ENCODE results near the gene VAMP1.
"Not testable (repeated sequence)": the region's sequence is repeated elsewhere in the genome, so short reads cannot be mapped to it uniquely, and the experiment has no call there.

VAMP1 gene

GRCh38 chr12:6469092-6469491, 1.4 kb downstream of the VAMP1 start:
- no peaks in the 10 kb centered on the region for H3K27me3 ChIP-seq (ENCODE audit: control insufficient read depth, insufficient read depth, low read length)
- H3K4me3 ChIP-seq (ENCODE audit: low read depth, low read length): no peak overlapping the region
- no peak overlapping the region for H3K27ac ChIP-seq (ENCODE audit: low read depth, low read length)
- H3K4me1 ChIP-seq (ENCODE audit: control insufficient read depth, insufficient read depth, low read length): peaks cover 9% of the 10 kb centered on the region; the same call in 1 of the 2 replicates
- H3K9me3 ChIP-seq (ENCODE audit: control insufficient read depth, insufficient read depth, low read depth, low read length): no peaks in the 10 kb centered on the region; the same call in 1 of the 2 replicates
- peaks cover 18% of the 10 kb centered on the region for H3K36me3 ChIP-seq (ENCODE audit: control insufficient read depth, insufficient read depth, low read length)
- H3K9ac ChIP-seq (ENCODE audit: low read length): no peak overlapping the region

GRCh38 chr12:6468283-6468575, 2.2 kb downstream of the VAMP1 start:
- Histone ChIP-seq H3K9ac (ENCODE audit: low read length) (no peak overlapping the region), H3K4me1 (ENCODE audit: control insufficient read depth, insufficient read depth, low read length) (peaks cover 9% of the 10 kb centered on the region; the same call in 1 of the 2 replicates), H3K36me3 (ENCODE audit: control insufficient read depth, insufficient read depth, low read length) (peaks cover 27% of the 10 kb centered on the region), H3K4me3 (ENCODE audit: low read depth, low read length) (no peak overlapping the region), H3K27ac (ENCODE audit: low read depth, low read length) (no peak overlapping the region), H3K9me3 (ENCODE audit: control insufficient read depth, insufficient read depth, low read depth, low read length) (no peaks in the 10 kb centered on the region; the same call in 1 of the 2 replicates), H3K27me3 (ENCODE audit: control insufficient read depth, insufficient read depth, low read length) (no peaks in the 10 kb centered on the region)

GRCh38 chr12:6467571-6468282, 2.8 kb downstream of the VAMP1 start:
- not testable (repeated sequence) for H3K9ac ChIP-seq (ENCODE audit: low read length); H3K9me3 ChIP-seq (ENCODE audit: control insufficient read depth, insufficient read depth, low read depth, low read length); H3K27me3 ChIP-seq (ENCODE audit: control insufficient read depth, insufficient read depth, low read length); H3K4me3 ChIP-seq (ENCODE audit: low read depth, low read length); H3K27ac ChIP-seq (ENCODE audit: low read depth, low read length); H3K4me1 ChIP-seq (ENCODE audit: control insufficient read depth, insufficient read depth, low read length)
- peaks cover 31% of the 10 kb centered on the region for H3K36me3 ChIP-seq (ENCODE audit: control insufficient read depth, insufficient read depth, low read length)

- peaks cover 41% of the 10 kb centered on the region for H3K36me3 ChIP-seq (ENCODE audit: control insufficient read depth, insufficient read depth, low read length)
- not testable (repeated sequence) for H3K4me1 ChIP-seq (ENCODE audit: control insufficient read depth, insufficient read depth, low read length); H3K9me3 ChIP-seq (ENCODE audit: control insufficient read depth, insufficient read depth, low read depth, low read length); H3K27ac ChIP-seq (ENCODE audit: low read depth, low read length); H3K9ac ChIP-seq (ENCODE audit: low read length); H3K27me3 ChIP-seq (ENCODE audit: control insufficient read depth, insufficient read depth, low read length); H3K4me3 ChIP-seq (ENCODE audit: low read depth, low read length)
These were observed 3.7 kb downstream of the VAMP1 start for GRCh38 chr12:6466751-6467150.

- Histone ChIP-seq H3K27ac (ENCODE audit: low read depth, low read length) (no peak overlapping the region), H3K36me3 (ENCODE audit: control insufficient read depth, insufficient read depth, low read length) (peaks cover 47% of the 10 kb centered on the region), H3K4me1 (ENCODE audit: control insufficient read depth, insufficient read depth, low read length) (peaks cover 8% of the 10 kb centered on the region; the same call in 1 of the 2 replicates), H3K9ac (ENCODE audit: low read length) (no peak overlapping the region), H3K27me3 (ENCODE audit: control insufficient read depth, insufficient read depth, low read length) (no peaks in the 10 kb centered on the region), H3K9me3 (ENCODE audit: control insufficient read depth, insufficient read depth, low read depth, low read length) (no peaks in the 10 kb centered on the region; the same call in 1 of the 2 replicates), H3K4me3 (ENCODE audit: low read depth, low read length) (no peak overlapping the region)
These were observed 4.3 kb downstream of the VAMP1 start for GRCh38 chr12:6466184-6466573.

- H3K36me3 ChIP-seq (ENCODE audit: control insufficient read depth, insufficient read depth, low read length): peaks cover 52% of the 10 kb centered on the region
- no peaks in the 10 kb centered on the region for H3K27me3 ChIP-seq (ENCODE audit: control insufficient read depth, insufficient read depth, low read length)
- no peak overlapping the region for H3K4me3 ChIP-seq (ENCODE audit: low read depth, low read length)
- peaks cover 6% of the 10 kb centered on the region; the same call in 1 of the 2 replicates for H3K4me1 ChIP-seq (ENCODE audit: control insufficient read depth, insufficient read depth, low read length)
- no peak overlapping the region for H3K27ac ChIP-seq (ENCODE audit: low read depth, low read length)
- H3K9ac ChIP-seq (ENCODE audit: low read length): no peak overlapping the region
- no peaks in the 10 kb centered on the region; the same call in 1 of the 2 replicates for H3K9me3 ChIP-seq (ENCODE audit: control insufficient read depth, insufficient read depth, low read depth, low read length)
These were observed 4.9 kb downstream of the VAMP1 start for GRCh38 chr12:6465467-6466183.

GRCh38 chr12:6464531-6464930, 5.9 kb downstream of the VAMP1 start:
- 0 out of 2 replicates have a peak, but pooled peaks cover 2% of the 10 kb centered on the region for H3K4me1 ChIP-seq (ENCODE audit: control insufficient read depth, insufficient read depth, low read length)
- H3K27ac ChIP-seq (ENCODE audit: low read depth, low read length): no peak overlapping the region
- H3K36me3 ChIP-seq (ENCODE audit: control insufficient read depth, insufficient read depth, low read length): peaks cover 58% of the 10 kb centered on the region
- H3K4me3 ChIP-seq (ENCODE audit: low read depth, low read length): no peak overlapping the region
- no peaks in the 10 kb centered on the region; the same call in 1 of the 2 replicates for H3K9me3 ChIP-seq (ENCODE audit: control insufficient read depth, insufficient read depth, low read depth, low read length)
- no peak overlapping the region for H3K9ac ChIP-seq (ENCODE audit: low read length)
- no peaks in the 10 kb centered on the region for H3K27me3 ChIP-seq (ENCODE audit: control insufficient read depth, insufficient read depth, low read length)

- Histone ChIP-seq H3K4me1 (ENCODE audit: control insufficient read depth, insufficient read depth, low read length) (no peaks in the 10 kb centered on the region), H3K27me3 (ENCODE audit: control insufficient read depth, insufficient read depth, low read length) (no peaks in the 10 kb centered on the region), H3K9ac (ENCODE audit: low read length) (no peak overlapping the region), H3K27ac (ENCODE audit: low read depth, low read length) (no peak overlapping the region), H3K9me3 (ENCODE audit: control insufficient read depth, insufficient read depth, low read depth, low read length) (no peaks in the 10 kb centered on the region; the same call in 1 of the 2 replicates), H3K36me3 (ENCODE audit: control insufficient read depth, insufficient read depth, low read length) (peaks cover 58% of the 10 kb centered on the region), H3K4me3 (ENCODE audit: low read depth, low read length) (no peak overlapping the region)
These were observed 6.6 kb downstream of the VAMP1 start for GRCh38 chr12:6463858-6464257.

- Histone ChIP-seq H3K4me1 (ENCODE audit: control insufficient read depth, insufficient read depth, low read length) (no peaks in the 10 kb centered on the region), H3K36me3 (ENCODE audit: control insufficient read depth, insufficient read depth, low read length) (peaks cover 54% of the 10 kb centered on the region), H3K9ac (ENCODE audit: low read length) (no peak overlapping the region), H3K9me3 (ENCODE audit: control insufficient read depth, insufficient read depth, low read depth, low read length) (no peaks in the 10 kb centered on the region; the same call in 1 of the 2 replicates), H3K27ac (ENCODE audit: low read depth, low read length) (no peak overlapping the region), H3K4me3 (ENCODE audit: low read depth, low read length) (no peak overlapping the region), H3K27me3 (ENCODE audit: control insufficient read depth, insufficient read depth, low read length) (no peaks in the 10 kb centered on the region)
These were observed 7.3 kb downstream of the VAMP1 start for GRCh38 chr12:6463216-6463615.

- H3K36me3 ChIP-seq (ENCODE audit: control insufficient read depth, insufficient read depth, low read length): peaks cover 55% of the 10 kb centered on the region
- H3K27me3 ChIP-seq (ENCODE audit: control insufficient read depth, insufficient read depth, low read length): no peaks in the 10 kb centered on the region
- no peak overlapping the region for H3K9ac ChIP-seq (ENCODE audit: low read length)
- H3K4me3 ChIP-seq (ENCODE audit: low read depth, low read length): no peak overlapping the region
- H3K9me3 ChIP-seq (ENCODE audit: control insufficient read depth, insufficient read depth, low read depth, low read length): no peaks in the 10 kb centered on the region
- no peaks in the 10 kb centered on the region for H3K4me1 ChIP-seq (ENCODE audit: control insufficient read depth, insufficient read depth, low read length)
- no peak overlapping the region for H3K27ac ChIP-seq (ENCODE audit: low read depth, low read length)
These were observed 8.1 kb downstream of the VAMP1 start for GRCh38 chr12:6462234-6462995.

All from HUES6 (cell line).